Hindlimb muscle (tissue), 1 donor: ENCODE results near the gene LAMA2. TPM values are rescaled to one million over a fixed set of nuclear protein-coding genes. Genes with fewer than 3 reads are reported as not detected.

ENCODE experiments used
- DNase-seq: peaks from one replicate; pipeline ENCODE4 v3.0.0-alpha.2; 2013
- polyA plus RNA-seq: library from polyadenylated mRNA; unstranded; fragments of 120-200 nt; gene quantifications from one replicate; pipeline ENCODE4 v1.2.1, GENCODE V29; 2013; ENCODE audit not compliant: insufficient read length

LAMA2 gene
- polyA plus RNA-seq, 1 donor = 130 TPM

DNA sequence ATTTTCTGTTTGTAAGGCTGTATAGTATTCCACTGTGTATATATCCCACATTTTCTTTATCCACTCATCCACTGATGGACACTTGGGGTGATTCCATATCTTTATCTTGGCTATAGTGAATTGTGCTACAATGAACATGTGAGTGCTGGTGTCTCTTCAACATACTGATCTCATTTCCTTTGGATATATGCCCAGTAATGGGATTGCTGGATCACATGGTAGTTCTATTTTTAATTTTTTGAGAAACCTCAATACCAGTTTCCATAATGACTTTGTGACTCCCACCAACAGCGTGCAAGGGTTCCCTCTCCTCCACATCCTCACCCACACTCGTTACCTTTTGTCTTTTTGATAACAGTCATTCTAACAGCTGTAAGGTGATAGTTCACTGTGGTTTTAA lies 661.0 kb downstream of the LAMA2 start:
- no peak for DNase-seq

DNA sequence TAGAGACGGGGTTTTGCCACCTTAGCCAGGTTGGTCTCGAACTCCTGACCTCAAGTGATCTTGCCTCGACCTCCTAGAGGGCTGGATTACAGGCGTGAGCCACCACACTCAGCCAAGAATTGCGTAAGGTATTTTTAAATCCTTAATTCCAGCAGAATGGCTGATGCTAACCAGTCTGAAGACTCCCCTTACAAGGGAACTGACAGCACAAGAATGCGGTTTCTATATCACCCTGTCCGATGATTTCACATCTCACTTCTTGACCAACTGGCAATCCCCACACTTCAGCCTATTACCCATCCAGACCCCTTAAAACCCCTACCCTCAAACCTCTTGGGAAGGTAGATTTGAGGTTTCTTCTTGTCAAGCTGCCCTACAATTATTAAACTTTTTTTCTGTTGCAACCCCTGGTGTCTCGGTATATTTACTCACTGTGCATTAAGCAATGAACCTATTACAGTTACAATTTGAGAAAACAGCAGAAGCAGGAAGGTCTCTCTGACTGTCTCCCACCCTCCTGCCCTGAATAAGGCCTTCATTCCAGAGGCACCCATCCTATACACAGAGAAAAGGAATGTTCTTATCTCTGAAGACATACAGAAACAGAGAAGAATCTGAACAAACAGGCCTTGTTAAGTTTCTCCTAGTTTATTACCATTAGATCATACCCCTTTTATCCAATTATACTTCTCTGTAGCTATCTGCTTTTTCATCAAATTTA lies 662.1 kb downstream of the LAMA2 start:
- DNase-seq = no peak

DNA sequence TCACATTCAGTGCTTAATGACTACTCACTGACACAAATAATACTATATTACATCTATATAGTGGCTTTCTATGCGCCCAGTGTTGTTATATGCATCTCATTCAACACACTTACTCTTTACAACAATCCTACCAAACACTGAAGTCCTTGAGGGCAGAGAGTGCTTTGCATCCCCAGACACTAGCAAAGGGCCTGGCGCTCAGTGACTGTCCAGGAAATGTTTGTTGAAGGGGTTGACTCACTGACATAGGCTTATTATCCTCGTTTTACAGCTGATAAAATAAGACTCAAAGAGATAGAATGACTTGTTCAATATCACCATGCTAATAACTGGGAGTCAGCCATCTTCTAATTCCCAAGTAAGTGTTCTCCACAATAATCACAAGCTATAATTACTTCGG lies 663.8 kb downstream of the LAMA2 start:
- DNase-seq = no peak

DNA sequence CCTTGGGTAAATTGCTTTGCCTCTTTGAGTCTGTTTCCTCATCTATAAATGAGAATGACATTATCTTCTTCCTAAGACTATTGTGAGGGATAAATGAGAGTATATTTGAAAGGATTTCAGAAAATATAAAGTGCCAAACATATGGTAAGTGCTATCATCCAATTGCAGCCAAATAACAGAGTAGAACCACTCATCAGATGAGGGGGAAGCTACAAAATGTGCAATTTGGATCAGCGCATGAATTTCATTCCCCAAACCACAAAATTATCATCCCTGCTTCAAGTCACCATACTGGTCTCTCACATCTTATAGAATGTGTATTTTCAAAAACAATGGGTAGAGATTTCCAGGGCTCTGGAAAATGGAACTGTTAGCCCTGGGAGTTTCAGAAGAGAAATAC lies 668.5 kb downstream of the LAMA2 start:
- no peak for DNase-seq

DNA sequence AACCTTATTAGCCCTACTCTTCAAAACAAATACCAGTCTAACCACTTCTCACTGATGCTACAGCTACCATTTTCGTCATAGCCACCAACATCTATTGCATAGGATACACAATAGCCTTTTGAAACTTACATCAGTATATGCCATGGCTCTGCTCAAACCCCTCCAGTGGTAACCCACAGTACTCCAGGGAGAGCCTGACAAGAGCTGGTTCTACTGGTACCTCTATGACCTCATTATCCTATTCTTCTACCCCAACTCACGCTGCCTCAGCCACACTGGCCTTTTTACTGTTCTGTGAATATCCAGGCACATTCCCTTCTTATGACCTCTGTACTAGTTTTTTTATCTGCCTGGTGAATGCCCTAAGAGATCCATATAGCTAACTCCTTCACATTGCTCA lies 669.5 kb downstream of the LAMA2 start:
- no peak for DNase-seq

DNA sequence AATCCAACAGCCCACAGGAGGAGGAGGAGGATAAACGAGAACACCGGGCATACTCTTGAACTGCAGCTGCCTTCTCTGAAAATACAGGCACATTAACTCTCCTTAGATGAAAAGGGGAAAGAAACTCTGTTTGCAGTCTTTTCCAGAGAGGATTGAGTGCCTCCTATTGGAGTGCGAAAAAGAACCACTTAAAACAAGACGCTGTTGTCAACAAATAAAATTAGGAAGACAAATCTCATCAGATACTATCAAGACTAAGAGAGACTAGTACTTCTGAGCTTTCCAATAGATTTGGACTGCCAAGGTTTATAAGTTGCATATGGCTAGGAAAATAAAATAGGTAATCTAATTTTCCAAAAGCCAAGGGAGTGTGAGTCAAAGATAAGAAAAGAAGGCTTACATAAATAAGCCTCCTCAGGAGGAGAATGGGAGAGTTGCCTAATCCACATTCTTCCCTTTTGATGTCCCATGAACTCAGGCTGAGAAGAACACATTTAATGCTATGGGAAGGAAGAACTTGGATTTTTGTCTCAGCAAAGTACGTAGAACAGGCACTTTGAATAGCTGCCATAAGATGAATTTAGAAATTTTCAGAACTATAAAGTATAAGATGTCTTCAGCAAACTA lies 672.4 kb downstream of the LAMA2 start:
- no peak for DNase-seq

DNA sequence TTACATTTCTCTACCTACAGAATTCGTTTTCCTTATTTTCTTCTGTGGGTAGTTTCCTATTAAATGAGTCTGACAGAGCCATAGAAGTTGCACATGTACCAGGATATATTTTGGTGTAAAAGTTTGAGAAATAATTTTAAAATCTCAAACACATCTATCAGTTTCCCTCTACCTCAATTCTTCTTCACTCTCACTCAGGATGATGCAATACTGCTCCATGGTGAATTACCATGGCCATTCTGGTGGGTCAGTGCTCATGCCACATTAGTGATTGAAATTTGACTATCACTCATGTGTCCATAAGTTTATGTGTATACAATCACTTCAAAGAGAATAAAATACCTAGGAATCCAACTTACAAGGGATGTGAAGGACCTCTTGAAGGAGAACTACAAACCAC lies 675.3 kb downstream of the LAMA2 start:
- DNase-seq = no peak

DNA sequence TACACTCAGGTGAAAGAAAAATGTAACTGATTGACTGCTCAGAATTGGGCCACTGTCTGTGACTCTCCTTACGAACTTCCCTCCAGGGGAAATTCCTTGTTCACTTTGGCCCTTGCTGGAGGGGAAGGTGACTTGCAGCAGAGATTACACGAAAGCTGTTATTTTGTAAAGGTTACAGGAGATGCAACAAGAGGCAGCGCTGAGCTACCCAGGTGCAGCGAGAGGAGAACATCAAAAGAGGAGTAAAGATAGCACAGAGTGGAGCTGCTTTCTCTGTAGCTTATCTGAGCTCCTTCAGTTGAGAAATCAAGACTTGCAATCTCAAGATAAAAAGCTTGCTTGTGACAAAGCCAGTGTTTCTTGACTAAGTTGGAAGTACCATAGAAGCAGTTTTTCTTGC lies 682.4 kb downstream of the LAMA2 start:
- no peak for DNase-seq

DNA sequence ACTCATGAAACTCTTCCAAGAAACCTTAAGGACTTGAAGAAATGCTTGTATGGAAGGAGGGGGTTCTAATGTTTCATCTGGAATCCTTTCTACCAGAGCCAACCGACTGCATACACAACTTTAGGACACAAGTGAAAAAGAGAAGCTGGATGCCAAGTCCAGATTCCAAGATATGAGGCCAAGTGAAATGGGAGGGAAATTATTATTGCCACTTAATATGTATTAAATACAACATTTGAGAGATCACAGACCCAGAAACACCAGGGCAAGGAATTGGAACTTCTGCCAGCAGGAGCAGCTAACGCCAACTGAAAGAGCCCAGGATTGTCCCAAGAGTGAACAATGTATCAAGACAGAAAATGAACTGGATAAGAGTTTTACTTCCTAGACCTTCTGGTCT lies 682.9 kb downstream of the LAMA2 start:
- DNase-seq = no peak
